ENCODE results near the gene TICAM1.
"Not testable (repeated sequence)": the region's sequence is repeated elsewhere in the genome, so short reads cannot be mapped to it uniquely, and the experiment has no call there.

Gene TICAM1

GRCh38 chr19:4831304-4831978 is at the start of gene TICAM1:
Gene TICAM1 (minus strand): TSS chr19:4831712. CDS start chr19:4818377, 13,335 bp downstream.
- DNase-seq (ENCODE audit: low read depth) = peak; percentile 58

- DNase-seq (ENCODE audit: low read depth) = no peak
These were observed 47.5 kb upstream of the TICAM1 start for GRCh38 chr19:4879041-4879440.

- DNase-seq (ENCODE audit: low read depth) = no peak
These were observed 47.0 kb upstream of the TICAM1 start for GRCh38 chr19:4878491-4878968.

- no peak for DNase-seq (ENCODE audit: low read depth)
These were observed 46.4 kb upstream of the TICAM1 start for GRCh38 chr19:4877753-4878490.

DNA sequence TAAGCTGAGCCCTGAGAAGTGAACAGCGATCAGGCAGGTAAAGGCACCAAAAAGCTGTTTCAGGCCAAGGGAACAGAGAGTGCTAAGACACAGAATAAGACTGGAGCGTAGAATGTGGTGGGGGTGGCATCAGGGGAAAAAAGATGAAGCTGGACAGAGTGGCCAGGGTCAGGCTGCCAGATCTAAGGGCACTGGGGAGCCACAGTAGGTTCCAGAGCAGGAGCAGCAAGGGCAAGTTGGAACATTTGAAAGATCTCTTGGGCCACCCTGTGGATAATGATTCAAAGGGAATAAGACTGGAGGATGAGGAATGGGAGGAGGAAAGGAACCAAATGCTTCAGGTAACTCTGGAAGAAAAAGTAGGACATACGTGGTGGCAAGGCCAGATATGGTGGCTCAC is 42.4 kb upstream of the TICAM1 start:
- DNase-seq (ENCODE audit: low read depth) = no peak

DNA sequence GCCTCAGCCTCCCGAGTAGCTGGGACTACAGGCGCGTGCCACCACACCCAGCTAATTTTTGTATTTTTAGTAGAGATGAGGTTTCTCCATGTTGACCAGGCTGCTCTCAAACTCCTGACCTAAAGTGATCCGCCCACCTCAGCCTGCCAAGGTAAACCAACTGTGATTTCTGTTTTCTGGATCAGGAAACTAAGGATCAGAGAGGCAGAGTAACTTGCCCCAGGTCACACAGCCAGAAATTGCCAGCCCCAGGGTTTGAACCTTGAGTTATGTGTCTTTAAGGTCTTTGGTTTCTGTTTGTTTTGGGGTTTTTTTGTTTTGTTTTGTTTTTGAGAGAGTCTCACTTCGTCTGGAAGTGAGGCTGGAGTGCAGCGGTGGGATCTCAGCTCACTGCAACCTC is 40.2 kb upstream of the TICAM1 start:
- DNase-seq (ENCODE audit: low read depth) = no peak

GRCh38 chr19:4870025-4870700 is 38.7 kb upstream of the TICAM1 start:
- no peak for DNase-seq (ENCODE audit: low read depth)

- no peak for DNase-seq (ENCODE audit: low read depth)
These were observed 36.8 kb upstream of the TICAM1 start for GRCh38 chr19:4868286-4868834.

DNA sequence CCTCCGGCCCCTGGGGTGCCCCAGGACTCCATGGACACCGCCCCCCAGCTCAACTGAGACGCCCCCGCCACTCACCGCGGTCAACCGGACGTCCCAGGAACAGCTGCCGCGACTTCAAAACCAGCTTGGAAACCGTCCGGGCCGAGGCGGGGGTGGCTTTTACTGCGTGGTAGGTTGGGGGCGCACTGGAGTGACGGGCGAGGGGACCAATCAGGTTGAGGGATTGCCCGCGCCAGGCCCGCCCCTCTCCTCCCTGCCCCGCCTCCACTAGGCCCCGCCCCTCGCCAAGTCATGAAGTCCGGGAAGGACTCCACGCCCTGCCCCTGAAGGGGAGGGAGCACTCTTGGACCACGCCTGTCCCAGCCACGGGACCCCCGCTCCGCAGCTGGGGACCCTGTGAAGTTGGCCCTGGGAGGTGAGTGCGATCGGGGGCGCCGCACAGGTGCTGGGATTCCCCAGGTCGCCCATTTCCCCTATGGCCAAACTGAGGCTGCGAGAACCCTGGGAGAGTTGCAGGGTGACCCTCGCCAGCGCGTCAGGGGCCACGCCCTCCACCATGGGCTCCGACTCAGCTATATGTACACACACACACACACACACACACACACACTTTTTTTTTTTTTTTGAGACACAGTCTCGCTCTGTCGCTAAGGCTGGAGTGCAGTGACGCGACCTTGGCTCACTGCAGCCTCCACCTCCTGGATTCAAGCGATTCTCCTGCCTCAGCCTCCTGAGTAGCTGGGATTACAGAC is 36.2 kb upstream of the TICAM1 start, which contains the start of gene PLIN3:
TSS of gene PLIN3 (minus strand) at position 134 of the 752 bp plus-strand sequence. CDS start 6,273 bp downstream, outside the sequence.
- DNase-seq (ENCODE audit: low read depth) = peak; percentile 81

GRCh38 chr19:4866595-4867424 is 35.3 kb upstream of the TICAM1 start:
- DNase-seq (ENCODE audit: low read depth) = peak; percentile 11

DNA sequence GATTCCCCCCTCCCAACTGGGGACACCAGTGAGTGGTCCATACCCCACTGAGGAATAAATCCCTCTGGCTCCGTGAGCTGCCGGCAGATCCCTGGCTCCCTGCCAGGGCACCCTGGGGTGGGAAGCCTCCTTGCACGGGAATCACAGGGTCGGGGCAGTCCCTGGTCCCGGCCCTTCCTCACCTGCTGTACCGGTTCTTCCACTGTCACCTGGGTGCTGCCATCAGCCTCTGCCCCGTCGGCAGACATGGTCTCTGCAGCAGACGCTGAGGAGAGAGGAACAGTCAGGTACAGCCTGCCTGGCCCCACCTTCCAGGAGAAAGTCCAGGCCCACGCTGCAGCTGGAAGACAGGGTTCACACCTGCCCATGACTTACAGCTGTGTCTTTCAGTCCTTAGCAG is 29.6 kb upstream of the TICAM1 start:
- DNase-seq (ENCODE audit: low read depth) = no peak

DNA sequence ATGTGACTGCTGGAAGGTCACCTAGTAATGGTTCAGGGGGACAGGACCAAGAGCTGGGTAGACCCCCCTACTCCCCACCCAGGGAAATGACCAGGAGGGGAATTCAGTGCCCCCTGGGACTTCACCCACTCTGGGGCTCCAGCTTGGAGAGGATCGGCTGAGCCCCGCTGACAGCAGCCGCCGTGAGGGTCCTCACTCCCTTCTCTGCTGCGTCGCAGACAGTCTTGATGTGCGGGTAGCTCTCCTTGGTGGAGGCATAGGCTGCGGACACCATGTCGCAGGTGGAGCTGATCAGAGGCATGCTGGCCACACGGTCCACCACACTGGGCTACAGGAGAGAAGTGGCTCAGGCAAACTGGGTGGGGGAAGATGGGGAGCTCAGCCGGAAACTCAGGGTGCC is 28.2 kb upstream of the TICAM1 start:
- no peak for DNase-seq (ENCODE audit: low read depth)

- not testable (repeated sequence) for DNase-seq (ENCODE audit: low read depth)
These were observed 25.0 kb upstream of the TICAM1 start for GRCh38 chr19:4856468-4856867.

DNA sequence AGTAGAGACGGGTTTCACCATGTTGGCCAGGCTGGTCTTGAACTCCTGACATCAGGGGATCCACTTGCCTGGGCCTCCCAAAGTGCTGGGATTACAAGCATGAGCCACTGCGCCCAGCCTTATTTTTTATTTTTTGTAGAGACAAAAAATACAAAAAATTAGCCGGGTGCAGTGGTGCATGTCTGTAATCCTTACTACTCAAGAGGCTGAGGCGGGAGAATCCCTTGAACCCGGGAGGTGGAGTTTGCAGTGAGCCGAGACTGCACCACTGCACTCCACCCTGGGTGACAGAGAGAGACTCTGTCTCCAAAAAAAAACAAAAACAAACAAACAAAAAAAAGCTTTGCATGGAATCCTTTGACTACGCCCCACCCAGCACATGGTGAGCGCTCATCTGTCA is 22.0 kb upstream of the TICAM1 start:
- DNase-seq (ENCODE audit: low read depth) = not testable (repeated sequence)

DNA sequence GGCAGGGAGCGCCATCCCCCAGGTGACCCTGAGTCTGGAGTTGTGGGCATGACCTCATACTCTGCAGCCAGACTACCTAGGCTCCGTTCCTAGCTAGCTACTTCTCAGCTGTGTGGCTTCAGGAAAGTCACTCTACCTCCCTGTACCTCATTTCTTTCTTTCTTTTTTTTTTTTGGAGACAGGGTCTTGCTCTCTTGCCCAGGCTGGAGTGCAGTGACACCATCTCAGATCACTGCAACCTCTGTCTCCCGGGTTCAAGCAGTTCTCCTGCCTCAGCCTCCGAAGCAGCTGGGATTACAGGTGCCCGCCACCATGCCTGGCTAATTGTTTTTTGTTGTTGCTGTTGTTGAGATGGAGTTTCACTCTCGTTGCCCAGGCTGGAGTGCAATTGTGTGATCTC is 21.0 kb upstream of the TICAM1 start:
- no peak for DNase-seq (ENCODE audit: low read depth)

DNA sequence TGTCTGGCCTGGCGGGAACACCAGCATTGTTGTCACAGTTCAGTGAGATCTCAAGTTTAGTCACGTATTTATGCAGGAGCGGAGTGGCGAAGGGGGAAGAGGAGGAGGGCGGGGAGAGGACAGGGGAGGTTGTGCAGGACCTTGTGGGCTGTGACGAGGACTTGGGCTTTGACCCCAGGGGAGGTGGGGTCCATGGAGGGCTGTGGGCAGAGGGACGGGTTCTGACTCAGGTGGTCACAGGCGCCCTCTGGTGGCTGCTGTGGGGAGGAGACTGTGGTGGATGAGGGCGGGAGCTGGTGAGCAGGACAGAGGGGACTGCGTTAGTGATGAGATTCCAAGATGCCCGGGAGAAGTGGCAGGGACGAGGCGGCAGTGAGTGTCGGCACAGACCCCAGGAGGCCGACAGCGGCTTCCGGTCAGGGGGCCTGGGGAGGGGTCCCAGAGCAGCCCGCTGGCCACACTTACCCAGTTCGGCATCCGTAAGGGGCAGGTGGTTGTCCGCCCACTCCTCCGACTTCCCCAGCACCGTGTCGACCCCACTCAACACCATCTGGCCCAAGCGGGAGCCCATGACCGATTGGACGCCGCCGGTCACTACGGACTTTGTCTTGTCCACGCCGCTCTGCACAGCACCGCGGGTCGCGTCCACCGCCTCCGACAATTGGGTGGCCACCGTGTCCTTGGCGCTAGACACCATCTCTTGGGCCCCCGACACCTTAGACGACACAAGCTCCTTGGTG is 20.2 kb upstream of the TICAM1 start:
- DNase-seq (ENCODE audit: low read depth) = peak; percentile 54

DNA sequence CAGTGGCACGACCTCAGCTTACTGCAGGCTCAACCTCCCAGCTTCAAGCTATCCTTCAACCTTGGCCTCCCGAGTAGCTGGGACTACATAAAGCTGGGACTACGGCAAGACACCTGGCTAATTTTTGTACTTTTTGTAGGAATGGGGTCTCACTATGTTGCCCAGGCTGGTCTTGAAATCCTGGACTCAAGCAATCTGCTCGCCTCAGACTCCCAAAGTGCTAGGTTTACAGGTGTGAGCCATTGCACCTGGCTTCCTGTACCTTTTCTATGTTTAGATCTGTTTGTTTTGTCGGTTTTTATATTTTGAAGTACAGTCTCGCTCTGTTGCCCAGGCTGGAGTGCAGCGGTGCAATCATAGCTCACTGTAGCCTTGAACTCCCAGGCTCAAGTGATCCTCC is 17.5 kb upstream of the TICAM1 start:
- no peak for DNase-seq (ENCODE audit: low read depth)

GRCh38 chr19:4847190-4847973 is 15.9 kb upstream of the TICAM1 start:
- no peak for DNase-seq (ENCODE audit: low read depth)

GRCh38 chr19:4845975-4846374 is 14.5 kb upstream of the TICAM1 start:
- DNase-seq (ENCODE audit: low read depth) = not testable (repeated sequence)

Measured in stimulated activated CD8-positive, alpha-beta memory T cell treated with anti-CD3 and anti-CD28 coated beads, Interleukin-12 subunit alpha, Interleukin-12 subunit beta, amount 100 ng/mL, for 1 hour (primary cell).